GM21619 (cell line): ENCODE measurements around the gene CDK18.

Experiments used
- ATAC-seq: cut with Tn5 transposase; IDR thresholded peaks from one replicate; pipeline ENCODE4 v1.9.1; 2021; ENCODE audit not compliant: unreplicated experiment

The CDK18 gene

GRCh38 chr1:205521686-205522085 lies 17.2 kb downstream of the CDK18 start:
- no peak for ATAC-seq

GRCh38 chr1:205522692-205523091 lies 18.2 kb downstream of the CDK18 start:
- ATAC-seq = no peak

GRCh38 chr1:205523261-205523890 lies 18.9 kb downstream of the CDK18 start:
- ATAC-seq = no peak

DNA sequence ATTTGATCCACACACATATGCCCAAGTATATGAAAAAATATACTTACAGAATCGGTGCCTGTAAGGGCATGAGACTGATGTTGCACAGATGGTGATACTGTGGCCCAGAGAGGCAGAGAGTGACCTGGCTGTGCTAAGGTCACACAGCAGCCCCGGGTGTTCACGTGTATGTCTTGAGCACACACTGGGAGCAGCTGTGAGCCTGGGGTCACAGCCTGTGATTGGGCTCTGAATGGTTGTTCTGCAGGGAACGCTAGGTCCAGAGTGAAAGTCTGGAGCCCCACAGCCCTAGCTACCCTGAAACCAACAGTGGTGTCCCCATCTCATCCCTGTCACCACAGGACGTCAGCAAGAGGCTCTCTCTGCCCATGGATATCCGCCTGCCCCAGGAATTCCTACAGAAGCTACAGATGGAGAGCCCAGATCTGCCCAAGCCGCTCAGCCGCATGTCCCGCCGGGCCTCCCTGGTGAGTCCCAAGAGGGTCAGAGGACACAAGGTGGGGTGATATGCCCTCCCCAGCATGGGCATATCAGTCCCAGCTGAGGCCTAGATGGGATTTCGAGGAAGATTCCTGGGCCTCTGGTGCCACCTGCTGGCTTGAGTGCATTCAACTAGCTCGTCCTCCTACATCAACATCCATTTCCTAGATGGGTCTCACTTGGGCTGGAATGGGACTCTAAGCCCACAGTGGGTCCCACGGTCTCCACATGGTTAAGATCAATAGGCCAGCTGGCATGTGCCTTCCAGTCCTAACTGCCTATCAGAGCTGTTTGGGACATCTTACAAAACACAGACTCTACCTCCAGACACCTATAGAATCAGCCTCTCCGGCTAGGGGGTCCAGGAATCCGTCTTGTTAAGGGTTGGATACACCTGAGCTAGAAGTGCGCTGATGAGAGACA lies 19.7 kb downstream of the CDK18 start:
- no peak for ATAC-seq

GRCh38 chr1:205524794-205525101 lies 20.3 kb downstream of the CDK18 start:
- no peak for ATAC-seq

- no peak for ATAC-seq
Observed at GRCh38 chr1:205525495-205526285, 21.2 kb downstream of the CDK18 start.

DNA sequence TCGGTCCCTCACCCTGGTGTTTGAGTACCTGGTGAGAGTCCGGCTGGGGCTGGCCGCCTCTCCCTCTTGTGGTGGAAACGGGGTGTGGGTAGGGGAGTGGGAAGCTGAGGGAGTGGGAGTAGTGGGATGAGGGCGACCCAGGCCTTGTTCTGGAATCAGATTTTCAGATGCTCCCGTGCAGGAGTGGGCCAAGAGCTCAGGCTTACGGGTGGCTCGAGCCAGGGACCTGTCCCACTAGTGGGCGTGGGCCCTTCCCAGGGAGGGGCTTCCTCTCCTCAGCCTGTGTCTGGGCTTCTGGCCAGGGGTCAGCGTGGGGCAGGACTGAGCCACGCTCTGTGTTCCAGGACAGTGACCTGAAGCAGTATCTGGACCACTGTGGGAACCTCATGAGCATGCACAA lies 22.0 kb downstream of the CDK18 start:
- no peak for ATAC-seq

DNA sequence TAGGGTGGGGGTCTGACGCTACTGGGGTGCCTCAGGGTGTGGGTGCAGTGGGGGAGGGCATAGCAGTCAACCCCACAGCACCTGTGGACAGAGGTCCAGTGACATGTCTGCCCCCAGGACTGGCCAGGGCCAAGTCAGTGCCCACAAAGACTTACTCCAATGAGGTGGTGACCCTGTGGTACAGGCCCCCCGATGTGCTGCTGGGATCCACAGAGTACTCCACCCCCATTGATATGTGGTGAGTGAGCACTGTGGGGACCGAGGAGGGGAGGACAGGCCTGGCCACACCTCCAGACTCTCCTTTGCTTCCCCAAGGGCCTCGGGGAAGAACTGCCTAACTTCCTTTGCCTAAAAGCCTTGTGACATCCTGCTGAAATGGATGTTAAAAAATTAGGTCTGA lies 23.5 kb downstream of the CDK18 start:
- ATAC-seq = no peak

GRCh38 chr1:205528446-205528886 lies 24.0 kb downstream of the CDK18 start:
- no peak for ATAC-seq

DNA sequence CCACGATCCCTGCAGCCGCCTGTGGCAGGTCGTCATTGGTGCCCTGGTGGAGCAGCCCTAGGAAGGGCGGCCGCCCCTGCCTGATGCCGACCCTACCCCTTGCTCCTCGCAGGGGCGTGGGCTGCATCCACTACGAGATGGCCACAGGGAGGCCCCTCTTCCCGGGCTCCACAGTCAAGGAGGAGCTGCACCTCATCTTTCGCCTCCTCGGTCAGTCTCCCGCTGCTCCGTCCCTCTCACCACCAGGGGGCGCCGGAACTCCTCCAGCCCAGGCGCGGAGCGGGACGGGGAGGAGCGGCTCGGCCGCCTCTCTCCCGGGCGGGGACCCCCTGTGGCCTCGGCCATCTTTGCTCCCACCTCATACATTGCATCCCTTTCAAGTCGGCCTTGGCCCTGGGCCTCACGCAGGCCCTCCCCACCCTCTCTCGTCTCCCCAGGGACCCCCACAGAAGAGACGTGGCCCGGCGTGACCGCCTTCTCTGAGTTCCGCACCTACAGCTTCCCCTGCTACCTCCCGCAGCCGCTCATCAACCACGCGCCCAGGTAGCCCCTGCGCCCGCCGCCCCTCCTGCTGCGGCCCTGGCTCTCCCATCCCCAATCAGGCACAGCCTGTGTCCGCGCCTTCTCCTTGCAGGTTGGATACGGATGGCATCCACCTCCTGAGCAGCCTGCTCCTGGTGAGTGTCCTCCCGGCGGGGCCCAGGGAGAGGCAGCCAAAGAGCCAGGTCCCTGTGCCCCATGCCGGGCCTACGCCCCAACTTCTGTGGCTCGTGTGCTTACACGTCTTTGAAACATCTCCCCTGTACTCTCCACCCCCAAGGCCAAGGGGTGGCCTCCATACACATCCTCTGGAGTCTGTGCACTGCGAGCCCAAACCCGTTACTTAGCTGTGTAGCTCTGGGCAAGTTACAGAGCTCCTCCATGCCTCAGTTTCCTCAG lies 24.7 kb downstream of the CDK18 start:
- no peak for ATAC-seq

- no peak for ATAC-seq
Observed at GRCh38 chr1:205530116-205530515, 25.6 kb downstream of the CDK18 start.

DNA sequence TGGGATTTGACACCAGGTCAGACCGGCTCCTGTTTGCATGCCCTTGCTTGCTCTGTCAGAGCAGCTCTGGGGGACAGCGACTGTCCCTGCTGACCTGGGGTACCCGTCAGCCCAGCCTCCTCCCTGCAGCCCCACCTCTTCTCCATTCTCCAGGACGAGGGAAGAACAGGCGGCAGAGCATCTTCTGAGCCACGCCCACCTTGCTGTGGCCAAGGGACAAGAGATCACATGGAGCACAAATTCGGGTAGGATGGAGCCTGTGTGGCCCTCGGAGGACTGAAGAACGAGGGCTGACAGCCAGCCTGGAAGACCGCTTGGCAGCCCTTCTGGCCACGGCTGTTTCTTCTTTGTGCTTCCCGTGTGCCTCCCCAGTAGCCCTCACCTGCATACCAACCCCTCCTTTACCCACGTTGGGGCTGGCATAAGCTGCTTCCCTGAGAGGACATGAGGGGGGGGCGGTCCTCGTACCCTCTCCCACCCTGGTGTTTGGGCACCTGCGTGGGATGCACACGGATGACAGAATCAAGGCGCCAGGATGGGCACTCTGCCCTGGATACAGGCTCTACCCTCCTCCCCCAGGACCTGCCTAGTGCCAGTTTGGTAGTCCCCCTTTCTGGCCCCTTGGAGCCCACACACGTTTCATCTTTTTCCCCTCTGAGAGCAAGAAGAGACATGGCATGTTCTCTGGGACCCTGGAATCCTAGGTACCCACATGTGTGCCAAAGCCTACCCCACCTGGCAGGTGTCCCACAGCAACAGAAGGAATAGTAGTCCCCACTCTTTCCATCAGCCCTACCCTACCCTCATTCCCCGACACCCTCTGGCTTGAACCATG lies 26.9 kb downstream of the CDK18 start:
- no peak for ATAC-seq

DNA sequence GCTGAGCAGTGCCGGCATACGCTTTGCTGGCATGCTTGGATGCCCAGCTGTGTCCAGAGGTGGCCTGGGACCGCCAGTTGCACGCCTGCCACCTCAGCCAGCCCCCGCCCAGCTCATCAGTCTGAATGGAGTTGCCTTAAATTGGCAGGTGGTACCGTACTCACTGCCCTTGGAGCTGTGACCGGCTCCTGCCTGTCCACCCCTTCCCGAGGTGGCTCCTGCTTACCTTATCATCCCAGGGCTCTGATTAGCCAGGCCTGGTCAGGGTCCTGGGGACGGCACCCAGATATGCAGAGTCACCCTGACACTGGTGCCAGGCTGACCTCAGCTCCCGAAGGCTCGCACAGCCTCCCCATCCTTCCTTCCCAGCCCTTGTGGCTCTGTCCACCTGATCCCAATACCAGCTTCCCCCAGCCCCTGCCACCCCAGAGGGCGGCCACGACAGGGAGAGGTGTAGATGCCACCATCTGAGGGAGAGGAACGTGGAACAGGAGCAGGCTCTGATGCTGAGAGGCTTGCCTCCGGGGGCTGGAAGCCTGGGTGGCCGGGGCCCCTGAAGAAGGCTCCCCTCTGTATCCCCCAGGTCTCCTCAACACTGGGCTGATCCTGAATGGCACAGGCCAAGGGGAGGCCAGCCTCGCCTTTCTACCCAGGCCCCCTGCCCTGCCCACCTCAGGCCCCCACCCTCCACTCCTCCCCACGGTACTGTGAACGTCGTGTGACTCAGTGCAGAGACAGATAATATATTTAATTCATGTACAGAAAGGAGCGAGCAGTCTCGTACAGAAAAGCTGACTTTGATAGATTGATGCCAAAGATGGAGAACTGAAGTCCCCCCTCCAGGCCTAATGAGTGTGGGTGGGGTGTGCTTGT lies 27.8 kb downstream of the CDK18 start:
- no peak for ATAC-seq

- ATAC-seq = no peak
Observed at GRCh38 chr1:205532996-205533735, 28.7 kb downstream of the CDK18 start.

DNA sequence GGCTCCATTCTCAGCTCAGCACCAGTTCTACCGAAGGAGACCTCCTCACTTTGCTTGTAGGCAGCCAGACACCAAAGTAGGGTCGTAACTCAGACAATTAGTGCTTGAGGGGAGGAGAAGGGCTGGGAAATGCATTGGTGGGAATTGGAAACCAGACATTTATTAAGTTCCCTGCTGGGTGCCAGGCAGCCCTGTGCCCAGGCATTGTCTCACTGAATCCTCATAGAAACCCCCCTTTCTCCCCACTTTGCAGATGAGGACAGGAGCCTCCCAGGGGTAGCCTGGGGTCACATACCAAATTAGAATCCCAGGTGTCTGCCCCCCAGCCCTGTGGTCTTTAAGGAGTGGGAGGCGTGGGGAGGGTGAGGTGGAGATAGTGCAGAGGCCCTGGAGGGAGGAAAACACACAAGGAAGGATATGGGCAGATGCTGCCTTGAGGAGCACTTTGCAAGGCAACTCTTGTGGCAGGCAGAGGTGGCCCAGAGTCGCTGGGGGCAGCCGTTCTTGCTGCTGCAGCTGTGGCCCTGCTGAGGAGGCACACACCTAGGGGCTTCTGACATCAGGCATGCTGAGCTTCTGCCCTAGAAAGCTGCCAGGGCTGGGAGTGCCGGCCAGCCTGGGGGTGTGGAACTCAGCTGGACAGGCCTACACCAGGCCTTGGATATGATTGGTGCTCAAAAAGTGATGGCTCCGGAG lies 29.4 kb downstream of the CDK18 start:
- ATAC-seq = no peak

GRCh38 chr1:205534444-205534985 lies 30.0 kb downstream of the CDK18 start:
- ATAC-seq = no peak

DNA sequence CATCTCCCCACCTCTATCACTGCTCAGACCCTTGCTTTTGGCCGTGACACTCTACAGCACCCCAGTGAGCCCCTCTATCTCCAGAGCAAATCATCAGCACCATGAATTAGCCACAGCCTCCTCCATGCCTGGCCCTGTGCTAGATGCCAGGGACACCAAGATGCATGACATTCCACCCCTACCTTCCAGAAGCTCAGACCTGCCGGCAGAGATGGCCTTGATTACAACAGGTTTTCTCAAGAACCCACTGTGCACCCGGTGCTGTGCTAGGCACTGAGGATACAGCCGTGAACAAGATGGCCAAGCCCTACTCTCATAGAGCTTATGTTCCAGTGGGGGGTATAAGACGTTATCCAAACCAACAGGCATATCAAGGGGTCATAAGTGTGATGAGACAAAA lies 30.6 kb downstream of the CDK18 start:
- no peak for ATAC-seq
